MV-4-11 (cell line): ENCODE measurements around the gene SNX32.
"Not testable (repeated sequence)": the region's sequence is repeated elsewhere in the genome, so short reads cannot be mapped to it uniquely, and the experiment has no call there.

ENCODE experiments used
- DNase-seq: peaks from one replicate; lab custom pipeline; 2025; lab: John Stamatoyannopoulos, UW

The SNX32 gene

DNA sequence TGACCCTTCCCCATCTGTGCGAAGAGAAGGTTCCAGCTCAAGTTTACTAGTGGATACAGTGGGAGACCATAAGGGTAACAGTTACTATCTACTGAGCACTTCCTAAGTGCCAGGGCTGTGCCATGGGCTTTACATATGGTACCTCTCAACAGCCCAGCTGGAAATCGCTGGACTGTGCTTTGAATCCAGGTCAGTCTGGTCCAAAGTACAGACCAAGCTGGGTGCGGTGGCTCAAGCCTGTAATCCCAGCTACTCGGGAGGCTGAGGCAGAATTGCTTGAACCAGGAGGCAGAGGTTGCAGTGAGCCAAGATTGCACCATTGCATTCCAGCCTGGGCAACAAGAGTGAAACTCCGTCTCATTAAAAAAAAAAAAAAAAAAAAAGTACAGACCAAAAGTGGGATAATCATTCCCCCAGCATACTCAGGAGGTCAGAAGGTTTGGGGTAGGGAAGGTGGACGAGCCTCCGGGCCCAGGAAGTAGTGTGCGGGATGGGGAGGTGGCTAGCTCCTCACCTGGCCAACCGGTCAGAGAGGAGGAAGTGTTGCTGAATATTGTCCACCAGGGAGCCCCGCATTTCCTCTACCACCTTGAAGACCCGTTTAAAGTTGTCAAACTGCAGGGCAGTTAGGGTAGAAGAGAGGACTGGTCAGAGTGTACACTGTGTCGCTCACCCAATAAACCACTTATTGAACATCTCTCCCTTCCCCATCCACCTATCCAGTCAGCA, 52.2 kb downstream of the SNX32 start:
- no peak for DNase-seq

DNA sequence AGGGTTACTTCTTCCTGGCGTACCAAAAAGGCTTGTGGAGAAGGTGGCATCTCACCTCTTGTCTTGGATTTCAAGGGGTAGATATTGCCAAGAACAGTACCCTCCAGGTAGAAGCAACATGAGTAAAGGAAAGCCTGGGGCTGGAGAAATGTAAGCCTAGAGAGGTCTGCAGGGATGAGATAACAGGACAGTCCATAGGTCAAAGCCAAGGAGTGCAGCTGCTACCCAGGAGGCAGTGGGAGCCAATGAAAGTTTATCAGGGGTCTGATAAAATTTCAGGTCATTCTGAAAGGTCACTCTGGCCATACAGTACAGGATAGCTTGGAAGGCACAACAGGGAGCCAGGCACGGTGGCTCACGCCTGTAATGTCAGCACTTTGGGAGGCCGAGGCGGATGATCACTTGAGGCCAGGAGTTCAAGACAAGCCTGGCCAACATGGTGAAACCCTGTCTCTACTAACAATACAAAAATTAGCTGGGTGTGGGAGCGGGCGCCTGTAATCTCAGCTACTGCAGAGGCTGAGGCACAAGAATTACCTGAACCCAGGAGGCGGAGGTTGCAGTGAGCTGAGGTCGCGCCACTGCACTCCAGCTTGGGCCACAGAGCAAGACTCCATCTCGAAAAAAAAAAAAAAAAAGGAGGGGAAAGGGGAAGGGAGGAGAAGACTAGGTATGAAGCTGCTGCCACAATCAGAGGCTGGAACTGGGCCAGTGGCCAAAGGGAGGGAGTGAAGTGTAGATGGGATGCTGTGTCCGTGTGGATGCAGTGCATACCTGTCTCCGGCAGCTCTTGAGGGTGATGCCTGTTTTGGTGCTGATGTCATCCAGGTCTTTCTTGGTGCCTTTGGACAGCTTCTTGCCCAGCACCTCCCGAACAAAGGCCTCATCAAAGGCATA, 53.3 kb downstream of the SNX32 start:
- DNase-seq: no peak

DNA sequence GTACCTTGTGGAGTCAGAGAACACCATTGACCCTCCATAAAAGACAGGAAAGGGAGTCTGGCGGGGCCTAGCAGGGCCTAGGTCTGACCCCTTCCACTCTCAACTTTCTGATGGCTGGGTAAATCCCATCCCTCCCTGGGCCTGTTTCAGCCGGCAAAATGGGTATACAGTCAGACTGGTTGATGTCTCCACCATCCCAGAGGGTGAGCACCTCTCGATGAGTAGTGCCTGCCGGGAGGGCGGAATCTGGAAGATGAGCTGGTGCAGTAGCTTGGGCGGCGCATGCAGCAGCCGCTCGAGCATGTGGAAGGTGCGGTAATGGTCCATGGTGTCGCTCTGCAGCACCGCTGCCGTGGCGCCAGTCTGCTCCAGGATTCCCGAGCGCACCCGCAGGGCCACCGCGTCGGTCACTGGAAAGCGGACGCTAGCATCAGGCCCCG, 54.0 kb downstream of the SNX32 start:
- DNase-seq: no peak

DNA sequence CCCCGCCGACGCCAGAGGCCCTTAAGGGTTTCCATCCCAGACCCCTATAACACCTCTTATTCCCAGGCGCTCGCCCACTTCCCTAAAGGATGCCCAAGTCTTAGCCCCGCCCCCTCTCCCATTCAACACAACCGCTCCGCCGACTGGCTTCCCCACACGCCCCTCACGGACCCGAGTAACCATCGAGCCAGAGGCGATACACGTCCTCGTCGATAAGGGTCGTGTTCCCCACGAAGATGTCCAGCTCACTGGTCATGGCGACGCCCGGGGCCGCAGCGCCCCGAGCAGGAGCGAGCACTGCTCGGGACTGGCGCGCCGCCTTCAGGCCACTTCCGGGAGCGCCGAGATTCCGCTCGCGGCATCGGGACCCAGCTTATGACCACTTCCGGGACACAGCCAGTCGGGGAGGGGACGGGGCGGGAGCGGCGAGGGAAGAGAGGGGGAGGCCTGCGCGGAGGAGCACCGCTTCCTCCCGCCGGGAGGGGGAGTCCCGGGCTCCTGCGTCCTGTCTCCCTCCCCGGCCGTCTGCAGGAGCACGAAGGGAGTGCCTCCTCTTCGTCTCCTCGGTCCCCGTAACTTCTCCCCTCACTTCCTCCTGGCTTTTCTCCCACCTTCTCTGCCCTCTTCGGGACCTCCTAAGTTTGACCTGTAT, 54.5 kb downstream of the SNX32 start, which contains the start of gene FIBP:
Gene FIBP (minus strand): TSS at position 309 of the 652 bp plus-strand sequence. CDS start 53 bp downstream, at position 256.
- DNase-seq: peak; percentile 93

DNA sequence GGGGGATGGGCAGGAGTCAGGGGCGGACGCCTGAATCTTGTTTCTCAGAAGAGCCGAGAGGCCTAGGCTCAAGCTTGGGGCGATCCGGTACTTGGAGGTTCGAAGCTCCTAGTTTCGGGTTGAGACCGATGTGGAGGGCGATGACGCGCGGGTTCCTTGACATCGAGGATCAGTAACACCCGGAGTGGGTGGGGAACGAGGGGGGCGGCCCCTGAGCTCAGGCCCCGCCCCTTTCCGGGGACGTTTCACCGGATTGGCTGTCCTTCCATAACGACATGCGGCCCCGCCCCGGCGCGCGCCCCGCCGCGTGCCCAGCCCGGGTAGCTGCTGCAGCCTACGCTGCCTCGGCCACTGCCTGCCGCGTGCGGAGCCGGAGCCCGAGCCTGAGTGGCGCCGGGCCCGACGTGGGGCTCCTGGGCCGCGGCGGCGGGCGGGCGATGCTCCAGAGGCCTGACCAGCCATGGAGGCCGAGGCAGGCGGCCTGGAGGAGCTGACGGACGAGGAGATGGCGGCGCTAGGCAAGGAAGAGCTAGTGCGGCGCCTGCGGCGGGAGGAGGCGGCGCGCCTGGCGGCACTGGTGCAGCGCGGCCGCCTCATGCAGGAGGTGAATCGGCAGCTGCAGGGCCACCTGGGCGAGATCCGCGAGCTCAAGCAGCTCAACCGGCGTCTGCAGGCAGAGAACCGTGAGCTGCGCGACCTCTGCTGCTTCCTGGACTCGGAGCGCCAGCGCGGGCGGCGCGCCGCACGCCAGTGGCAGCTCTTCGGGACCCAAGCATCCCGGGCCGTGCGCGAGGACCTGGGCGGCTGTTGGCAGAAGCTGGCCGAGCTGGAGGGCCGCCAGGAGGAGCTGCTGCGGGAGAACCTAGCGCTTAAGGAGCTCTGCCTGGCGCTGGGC, 56.8 kb downstream of the SNX32 start, which contains the start of gene CCDC85B:
Gene CCDC85B (plus strand): TSS at position 350 of the 895 bp plus-strand sequence. CDS start 111 bp downstream, at position 461.
- DNase-seq: peak; percentile 96

DNA sequence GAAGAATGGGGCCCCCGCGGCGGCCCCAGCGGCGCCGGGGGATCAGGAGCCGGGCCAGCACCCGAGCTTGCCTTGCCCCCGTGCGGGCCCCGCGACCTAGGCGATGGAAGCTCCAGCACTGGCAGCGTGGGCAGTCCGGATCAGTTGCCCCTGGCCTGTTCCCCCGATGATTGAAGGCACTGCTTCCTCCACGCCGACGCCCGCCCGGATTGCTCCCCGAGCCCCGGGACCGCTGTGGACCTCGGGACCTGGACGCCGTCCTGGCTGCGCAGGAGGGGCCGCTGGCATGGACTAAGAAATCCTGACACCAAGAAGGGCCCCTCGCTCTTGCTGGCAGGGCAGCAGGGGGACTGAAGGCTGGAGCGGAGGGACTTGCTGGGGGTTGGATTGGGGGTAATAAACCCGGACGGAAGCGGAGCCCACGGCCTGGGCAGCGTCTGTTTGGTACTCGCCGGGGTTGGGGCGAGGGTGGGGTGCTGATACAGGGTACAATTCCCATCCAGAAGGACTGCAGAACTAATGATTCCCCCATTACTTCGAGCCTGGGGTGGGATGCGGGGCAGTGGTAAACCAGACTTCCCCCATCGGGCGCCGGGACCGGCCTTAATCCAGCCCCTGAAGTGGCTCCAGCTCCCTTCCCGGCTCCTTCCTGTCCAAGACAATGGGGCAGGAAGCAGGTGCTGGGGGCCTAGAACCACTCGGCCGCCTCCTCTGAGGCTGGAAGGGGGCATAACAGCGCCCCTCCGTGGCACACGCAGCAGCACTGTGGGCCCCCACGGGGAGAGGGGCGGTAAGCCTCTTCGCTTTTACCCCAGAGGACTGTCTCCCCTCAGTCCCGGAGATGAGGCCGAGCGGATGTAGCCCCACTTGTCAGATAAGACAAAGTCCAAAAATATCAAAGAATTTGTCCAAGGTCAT, 57.7 kb downstream of the SNX32 start:
- peak; percentile 44 for DNase-seq

DNA sequence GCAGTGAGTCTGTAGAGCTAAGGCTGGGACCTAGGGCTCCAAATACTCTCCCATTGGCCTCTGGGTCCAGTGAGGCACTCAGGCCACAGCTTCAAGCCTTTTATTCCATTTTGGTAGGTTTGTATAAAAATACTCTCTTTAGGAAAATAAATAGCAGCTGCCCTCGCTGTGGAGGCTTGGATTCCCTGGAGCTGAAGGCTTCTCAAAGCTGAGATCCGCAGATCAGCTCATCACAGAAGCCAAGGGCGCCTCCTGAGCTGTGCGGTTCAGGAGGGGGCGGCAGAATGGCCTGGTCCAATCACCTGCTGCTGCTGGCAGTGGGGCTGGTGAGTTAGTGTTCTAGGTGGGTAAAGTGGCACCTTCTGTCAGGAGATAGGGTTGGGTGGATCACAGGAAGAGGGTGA, 58.4 kb downstream of the SNX32 start:
- DNase-seq: not testable (repeated sequence)

DNA sequence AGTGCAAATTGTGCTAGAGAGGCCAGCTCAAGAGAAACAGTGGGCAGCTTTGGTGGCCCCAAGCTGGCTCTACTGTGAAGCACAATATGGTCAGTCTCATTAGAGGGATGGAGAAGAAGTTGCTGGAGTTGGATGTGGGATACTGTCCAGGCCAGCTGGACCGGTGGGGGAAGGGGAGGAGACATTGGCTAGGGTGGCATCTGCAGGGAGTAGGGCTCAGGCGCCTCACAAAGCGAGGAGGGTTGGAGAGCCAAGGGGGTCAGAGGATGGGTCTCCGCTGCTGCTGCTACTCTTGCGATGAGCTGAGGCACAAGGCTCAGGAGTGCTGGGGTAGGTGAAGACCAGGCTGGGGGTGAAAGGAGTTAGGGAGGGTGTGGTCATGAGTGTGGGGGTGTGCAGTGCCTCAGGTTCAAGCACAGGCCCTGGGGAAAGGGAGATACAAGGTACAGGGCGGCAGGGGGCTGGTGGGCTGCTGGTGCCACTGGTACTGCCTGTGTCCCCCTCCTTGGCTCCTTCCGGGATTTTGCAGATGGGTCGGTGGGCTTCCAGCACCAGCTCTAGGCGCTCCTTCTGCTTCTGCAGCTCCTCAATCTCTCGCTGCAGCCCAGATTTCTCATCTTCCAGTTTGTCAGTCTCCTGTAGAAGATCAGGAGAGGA, 59.0 kb downstream of the SNX32 start:
- no peak for DNase-seq

DNA sequence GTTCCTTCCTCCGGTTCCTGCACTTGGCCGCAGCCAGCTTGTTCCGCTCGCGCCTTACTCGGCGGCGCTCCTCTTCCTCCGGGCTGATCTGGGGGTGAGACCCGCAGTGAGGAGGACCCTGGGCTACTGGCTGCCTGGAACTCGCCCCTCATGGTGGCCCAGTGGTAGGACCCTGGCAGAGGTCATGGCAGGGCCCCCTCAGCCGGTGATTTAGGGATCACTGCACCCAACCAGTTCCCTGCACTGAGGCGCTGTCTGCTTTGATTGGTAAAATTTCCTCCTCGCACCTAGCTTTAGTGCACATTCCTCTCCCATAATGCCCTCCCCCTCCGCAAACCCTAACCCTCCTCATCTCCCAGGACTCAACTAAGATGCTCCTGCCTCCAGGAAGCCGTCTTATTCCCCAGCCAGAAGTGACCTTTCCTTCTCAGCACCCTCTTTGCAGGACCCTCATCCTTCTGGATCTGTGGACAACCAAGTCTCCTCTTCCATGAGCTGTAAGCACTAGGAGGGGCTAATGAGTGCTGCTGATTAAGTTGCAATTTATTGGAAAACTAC, 60.4 kb downstream of the SNX32 start:
- peak; percentile 39 for DNase-seq

DNA sequence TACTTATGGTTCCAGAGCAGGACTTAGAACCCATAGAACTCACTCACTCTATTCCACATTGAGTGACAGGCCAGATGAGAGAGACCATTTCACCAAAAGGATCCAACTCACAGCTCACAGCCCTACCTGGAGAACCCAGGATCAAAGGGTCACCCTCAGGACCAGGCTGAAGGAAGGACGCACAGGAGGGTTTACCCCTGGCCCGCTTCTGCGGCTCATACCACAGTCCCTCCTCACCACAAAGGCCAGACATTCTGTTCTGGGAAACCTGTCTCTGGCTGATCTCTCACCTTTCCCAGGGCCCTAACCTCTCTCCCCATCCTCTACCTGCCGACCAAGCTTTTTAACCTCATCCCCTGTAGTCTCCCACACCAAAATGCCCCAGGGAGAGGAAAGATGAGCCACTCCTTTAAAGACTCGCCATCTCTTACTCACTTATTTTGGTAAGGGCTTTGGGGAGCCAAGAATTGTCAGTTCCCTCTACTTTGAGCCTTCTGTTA, 61.8 kb downstream of the SNX32 start:
- DNase-seq: no peak

DNA sequence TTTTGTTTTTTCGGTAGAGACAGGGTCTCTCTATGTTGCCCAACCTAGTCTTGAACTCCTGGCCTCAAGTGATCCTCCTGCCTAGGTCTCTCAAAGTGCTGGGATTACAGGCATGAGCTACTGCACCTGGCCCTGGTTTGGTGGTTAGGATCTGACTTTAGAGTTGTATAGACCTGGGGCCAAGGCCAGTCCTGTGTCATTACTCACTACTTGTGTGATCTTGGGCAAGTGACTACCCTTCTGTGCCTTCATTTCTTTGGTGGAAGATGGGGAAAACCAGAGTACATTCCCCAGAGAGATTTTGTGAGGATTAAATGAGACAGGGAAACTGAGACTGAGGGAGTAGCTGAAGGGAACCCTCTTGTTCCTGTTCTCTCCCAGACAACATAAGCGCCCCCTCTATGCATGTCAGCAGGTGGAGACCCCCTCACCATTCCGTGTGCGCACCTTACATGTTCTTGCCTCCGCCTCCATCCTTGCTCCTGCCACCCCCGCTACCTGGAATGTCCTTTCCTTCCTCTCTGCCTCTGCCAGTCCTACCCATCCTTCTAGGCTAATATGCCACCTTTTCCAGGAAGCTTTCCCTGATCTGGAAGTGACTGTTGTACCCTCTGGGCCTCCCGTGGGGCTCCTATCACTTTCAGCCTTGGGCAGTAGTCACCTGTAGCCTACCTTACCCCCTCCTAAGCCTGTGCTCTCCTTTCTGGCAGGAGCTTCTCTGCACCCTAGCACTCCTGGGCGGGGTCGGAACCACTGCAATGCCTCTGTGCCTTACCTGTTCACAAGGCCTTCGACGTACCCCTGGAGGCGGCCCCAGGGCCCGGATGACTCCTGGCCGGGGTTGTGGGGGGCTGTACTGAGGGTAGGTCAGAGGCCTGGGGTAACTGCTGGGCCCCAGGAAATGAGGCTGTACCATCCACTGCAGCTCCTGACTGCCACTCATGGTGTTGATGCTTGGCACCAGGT, 62.6 kb downstream of the SNX32 start:
- DNase-seq: no peak

DNA sequence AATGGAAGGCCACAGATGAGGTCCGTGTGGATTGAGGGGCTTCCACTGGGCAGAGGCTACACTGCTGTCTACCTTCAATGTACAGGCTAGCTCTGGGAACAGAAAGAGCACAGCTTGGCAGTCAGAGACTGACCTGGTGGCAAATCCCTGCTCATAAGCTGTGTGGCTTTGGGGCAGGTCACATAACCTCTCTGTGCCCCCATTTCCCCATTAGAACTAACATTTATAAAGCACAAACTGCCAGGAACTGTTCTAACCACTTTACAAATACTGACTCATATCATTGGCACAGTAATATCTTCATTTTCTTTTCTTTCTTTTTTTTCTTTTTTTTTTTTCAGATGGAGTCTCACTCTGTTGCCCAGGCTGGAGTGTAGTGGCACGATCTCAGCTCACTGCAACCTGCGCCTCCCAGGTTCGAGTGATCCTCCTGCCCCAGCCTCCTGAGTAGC, 63.3 kb downstream of the SNX32 start:
- DNase-seq: no peak

DNA sequence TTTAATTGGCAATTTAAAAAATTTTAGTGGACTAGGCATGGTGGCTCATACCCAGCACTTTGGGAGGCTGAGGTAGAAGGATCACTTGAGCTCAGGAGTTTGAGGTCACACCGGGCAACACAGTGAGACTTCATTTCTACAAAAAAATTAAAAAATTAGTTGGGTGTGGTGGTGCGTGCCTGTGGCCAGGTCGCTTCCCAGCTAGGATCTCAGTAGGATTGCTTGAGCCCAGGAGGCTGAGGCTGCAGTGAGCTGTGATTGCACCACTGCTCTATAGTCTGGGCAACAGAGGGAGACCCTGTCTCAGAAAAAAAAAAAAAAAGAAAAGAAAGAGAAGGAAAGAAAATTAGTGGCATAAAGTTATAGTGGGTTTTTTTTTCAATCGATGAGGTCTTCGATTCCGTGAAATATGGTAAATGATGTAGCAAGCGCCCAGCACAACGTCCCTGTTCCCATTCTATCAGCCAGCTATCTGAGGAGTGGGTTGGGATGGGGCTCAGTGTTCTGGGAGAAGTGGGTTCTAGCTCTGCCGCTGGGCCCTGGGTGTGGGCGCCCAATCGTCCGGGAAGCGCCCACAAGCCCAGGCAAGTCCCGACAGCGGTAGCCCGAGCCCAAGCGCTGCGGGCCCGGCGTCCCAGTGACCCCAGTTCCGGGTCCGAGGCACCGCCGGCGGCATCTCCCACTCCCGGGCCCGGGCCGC, 65.0 kb downstream of the SNX32 start:
- no peak for DNase-seq

DNA sequence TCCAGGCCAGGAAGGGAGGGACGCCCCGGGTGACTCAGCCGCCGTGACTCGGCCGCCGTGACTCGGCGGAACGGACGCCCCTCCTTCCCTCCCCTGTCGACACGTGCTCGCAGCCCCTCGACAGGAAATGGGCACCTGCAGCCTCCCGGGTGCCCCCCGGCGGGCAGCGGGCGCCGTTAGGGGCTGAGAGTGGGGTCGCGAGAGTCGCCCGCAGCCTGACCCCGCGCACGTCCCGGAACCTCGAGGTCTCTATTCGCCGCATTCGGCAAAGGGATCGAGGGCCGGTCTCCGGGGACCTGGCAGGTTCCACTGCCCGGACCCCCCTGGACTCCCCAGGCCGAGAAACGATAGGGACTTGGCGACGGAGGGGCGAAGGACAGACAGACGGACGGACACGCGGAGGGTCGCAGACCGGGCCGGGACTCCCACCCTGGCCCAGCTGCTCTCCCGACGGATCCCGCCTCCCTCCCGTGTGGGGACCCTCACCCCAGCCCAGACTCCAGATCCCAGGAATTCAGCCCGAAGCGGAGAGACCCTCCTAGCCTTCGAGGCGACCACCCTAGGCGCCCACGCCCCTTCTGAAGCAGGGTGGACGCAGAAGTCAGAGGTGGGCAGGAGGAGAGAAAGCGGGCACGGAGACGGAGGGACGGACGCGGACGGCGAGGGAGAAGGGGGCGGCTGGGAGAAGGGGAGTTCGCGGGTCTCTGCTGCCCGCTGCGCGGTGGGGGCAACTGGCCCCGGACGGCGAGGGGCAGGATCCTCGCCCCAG, 65.8 kb downstream of the SNX32 start:
- DNase-seq: peak; percentile 43

DNA sequence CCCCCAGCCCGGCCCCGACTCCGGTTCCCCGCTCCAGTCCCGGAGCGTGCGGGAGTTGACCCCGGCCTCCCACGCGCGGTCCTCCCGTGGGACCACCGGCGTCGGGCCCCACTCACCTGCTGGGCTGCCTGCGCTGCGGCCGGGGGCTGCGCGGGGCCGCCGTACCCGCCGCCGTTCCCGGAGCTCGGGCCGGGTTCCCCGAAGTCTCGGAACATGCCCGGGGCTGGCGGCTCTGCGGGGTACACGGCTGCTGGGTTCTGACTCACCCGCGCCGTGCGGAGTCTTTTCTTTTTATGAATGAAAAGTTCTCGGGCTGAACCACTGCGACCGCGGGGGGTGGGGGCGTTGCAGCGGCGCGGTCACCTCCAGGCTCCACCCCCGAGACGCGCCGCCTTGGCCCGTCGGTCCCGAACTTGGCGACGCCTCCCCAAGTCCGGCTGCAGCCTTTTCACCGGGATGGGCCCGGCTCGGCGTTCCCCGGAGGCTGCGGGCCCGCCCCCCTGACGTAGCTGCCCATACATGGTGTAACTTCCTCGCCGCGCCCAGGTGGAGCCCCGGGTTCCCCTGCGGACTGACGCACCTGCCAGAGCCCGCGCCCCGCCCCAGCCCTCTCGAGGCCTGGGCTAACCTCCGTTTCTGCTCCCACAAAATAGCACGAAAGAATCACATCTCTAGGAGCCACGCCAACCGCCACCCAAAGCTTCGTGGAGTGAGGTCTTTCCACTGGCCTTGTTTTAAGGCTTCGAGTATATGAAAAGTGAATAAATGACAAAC, 66.5 kb downstream of the SNX32 start, which contains the start of gene FOSL1:
Gene FOSL1 (minus strand): TSS at position 264 of the 774 bp plus-strand sequence. CDS start 49 bp downstream, at position 215.
- DNase-seq: peak; percentile 85

DNA sequence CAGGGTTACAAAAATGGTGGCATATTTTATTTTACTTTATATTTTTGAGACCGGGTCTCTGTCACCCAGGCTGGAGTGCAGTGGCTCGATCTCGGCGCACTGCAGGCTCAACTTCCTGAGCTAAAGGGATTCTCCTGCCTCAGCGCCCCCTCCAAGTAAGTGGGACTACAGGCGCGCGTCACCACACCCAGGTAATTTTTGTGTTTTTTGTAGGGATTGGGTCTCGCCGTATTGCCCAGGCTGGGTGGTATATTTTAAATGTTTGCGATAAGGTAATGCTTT, 67.1 kb downstream of the SNX32 start:
- no peak for DNase-seq
